PC-3 (cell line): Measurements from ENCODE around the gene UGT3A1.
A peak's percentile ranks its signal among the peaks of the same experiment; 100 is the strongest.

Experiments used
- EZH2 ChIP-seq: fragments of 300-600 bp; sonication (generic); IDR thresholded peaks from one replicate; pipeline ENCODE4 v1.6.1; 2017; ENCODE audit warnings: antibody characterized with exemption, mild to moderate bottlenecking, low read length; ENCODE audit not compliant: unreplicated experiment
- TF ChIP-seq, protein P1 (sequence below): fragments of 300-600 bp; sonication (generic); conservative IDR thresholded peaks from 2 replicates; pipeline ENCODE4 v1.5.1; 2017; ENCODE audit warnings: antibody characterized with exemption, low read depth, mild to moderate bottlenecking, low read length

GRCh38 chr5:35924950-35925722 lies 66.1 kb downstream of the UGT3A1 start:
- TF ChIP-seq, protein P1, sequence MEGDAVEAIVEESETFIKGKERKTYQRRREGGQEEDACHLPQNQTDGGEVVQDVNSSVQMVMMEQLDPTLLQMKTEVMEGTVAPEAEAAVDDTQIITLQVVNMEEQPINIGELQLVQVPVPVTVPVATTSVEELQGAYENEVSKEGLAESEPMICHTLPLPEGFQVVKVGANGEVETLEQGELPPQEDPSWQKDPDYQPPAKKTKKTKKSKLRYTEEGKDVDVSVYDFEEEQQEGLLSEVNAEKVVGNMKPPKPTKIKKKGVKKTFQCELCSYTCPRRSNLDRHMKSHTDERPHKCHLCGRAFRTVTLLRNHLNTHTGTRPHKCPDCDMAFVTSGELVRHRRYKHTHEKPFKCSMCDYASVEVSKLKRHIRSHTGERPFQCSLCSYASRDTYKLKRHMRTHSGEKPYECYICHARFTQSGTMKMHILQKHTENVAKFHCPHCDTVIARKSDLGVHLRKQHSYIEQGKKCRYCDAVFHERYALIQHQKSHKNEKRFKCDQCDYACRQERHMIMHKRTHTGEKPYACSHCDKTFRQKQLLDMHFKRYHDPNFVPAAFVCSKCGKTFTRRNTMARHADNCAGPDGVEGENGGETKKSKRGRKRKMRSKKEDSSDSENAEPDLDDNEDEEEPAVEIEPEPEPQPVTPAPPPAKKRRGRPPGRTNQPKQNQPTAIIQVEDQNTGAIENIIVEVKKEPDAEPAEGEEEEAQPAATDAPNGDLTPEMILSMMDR, result peak; percentile 97
- no peak for TF ChIP-seq EZH2
